Neural progenitor cell (in vitro differentiated cells): ENCODE data around the gene RNF144A. TPM values are rescaled to one million over a fixed set of nuclear protein-coding genes. Genes with fewer than 3 reads are reported as not detected.
A peak's percentile ranks its signal among the peaks of the same experiment; 100 is the strongest.
"Not testable (repeated sequence)": the region's sequence is repeated elsewhere in the genome, so short reads cannot be mapped to it uniquely, and the experiment has no call there.

Source experiments
- DNase-seq: peaks from one replicate; pipeline ENCODE4 v3.0.0-alpha.2; 2016; ENCODE audit warnings: low spot score
- H2AFZ ChIP-seq: fragments of 200-600 bp; sonication (generic); replicated peaks from 2 replicates; pipeline ENCODE4 v1.6.1; 2016; ENCODE audit warnings: antibody characterized with exemption
- H3F3A ChIP-seq: fragments of 200-600 bp; sonication (generic); 2 replicates; pipeline ENCODE4 v1.6.1; 2016; ENCODE audit warnings: antibody characterized with exemption, low read depth
- H3K27ac ChIP-seq: fragments of 200-600 bp; sonication (generic); 2 replicates; pipeline ENCODE4 v1.5.1; 2016; ENCODE audit warnings: mild to moderate bottlenecking
- H3K27me3 ChIP-seq: fragments of 200-600 bp; sonication (generic); 2 replicates; pipeline ENCODE4 v1.6.1; 2016; ENCODE audit warnings: mild to moderate bottlenecking, moderate library complexity
- H3K36me3 ChIP-seq: fragments of 200-600 bp; sonication (generic); 2 replicates; pipeline ENCODE4 v1.5.1; 2016
- H3K4me1 ChIP-seq: fragments of 200-600 bp; sonication (generic); 2 replicates; pipeline ENCODE4 v1.6.1; 2016; ENCODE audit warnings: mixed run types
- H3K4me2 ChIP-seq: fragments of 200-600 bp; sonication (generic); 2 replicates; pipeline ENCODE4 v1.6.1; 2016
- H3K4me3 ChIP-seq: fragments of 200-600 bp; sonication (generic); 2 replicates; pipeline ENCODE4 v1.5.1; 2016
- H3K79me2 ChIP-seq: fragments of 200-600 bp; sonication (generic); 2 replicates; pipeline ENCODE4 v1.6.1; 2016; ENCODE audit warnings: low read depth
- H3K9ac ChIP-seq: fragments of 200-600 bp; sonication (generic); 2 replicates; pipeline ENCODE4 v1.6.1; 2016
- H3K9me3 ChIP-seq: fragments of 200-600 bp; sonication (generic); 2 replicates; pipeline ENCODE4 v1.5.1; 2016; ENCODE audit warnings: low read depth
- H4K20me1 ChIP-seq: fragments of 200-600 bp; sonication (generic); 2 replicates; pipeline ENCODE4 v1.6.1; 2016; ENCODE audit warnings: low read depth
- H3K27ac Mint-ChIP-seq: 3 replicates; pipeline ENCODE4 v1.8.0; 2021; ENCODE audit warnings: mixed read lengths
- H3K27me3 Mint-ChIP-seq: 2 replicates; pipeline ENCODE4 v1.8.0; 2022; ENCODE audit warnings: low read depth, mild to moderate bottlenecking, inconsistent platforms, moderate library complexity, mixed read lengths; ENCODE audit not compliant: insufficient read depth
- H3K36me3 Mint-ChIP-seq: 3 replicates; pipeline ENCODE4 v1.8.0; 2021; ENCODE audit warnings: mixed read lengths
- H3K4me1 Mint-ChIP-seq: 3 replicates; pipeline ENCODE4 v1.8.0; 2021; ENCODE audit warnings: mixed read lengths
- H3K4me3 Mint-ChIP-seq: 3 replicates; pipeline ENCODE4 v1.8.0; 2021; ENCODE audit warnings: mild to moderate bottlenecking, moderate library complexity, mixed read lengths
- H3K9me3 Mint-ChIP-seq: 3 replicates; pipeline ENCODE4 v1.8.0; 2020; ENCODE audit warnings: mixed read lengths
- CTCF ChIP-seq: fragments of 200-600 bp; sonication (generic); IDR thresholded peaks from 2 replicates; pipeline ENCODE4 v1.5.1; 2017; ENCODE audit warnings: antibody characterized with exemption, mild to moderate bottlenecking
- EZH2 ChIP-seq: fragments of 200-600 bp; sonication (generic); IDR thresholded peaks from 2 replicates; pipeline ENCODE4 v1.6.1; 2017; ENCODE audit warnings: antibody characterized with exemption, mild to moderate bottlenecking, moderate library complexity
- EZH2phosphoT487 ChIP-seq: fragments of 200-600 bp; sonication (generic); IDR thresholded peaks from 2 replicates; pipeline ENCODE4 v1.6.1; 2017; ENCODE audit warnings: antibody characterized with exemption
- total RNA-seq: library from RNA; depleted of rRNA; stranded (reverse); fragments of >200 nt; gene quantifications from 2 replicates; pipeline ENCODE4 v1.2.3, GENCODE V29; 2015; ENCODE audit warnings: low replicate concordance

The RNF144A gene
- total RNA-seq, 1 donor from 2014 or later = 32.0 TPM

GRCh38 chr2:6896930-6897759 lies 20.1 kb upstream of the RNF144A start:
- Mint-ChIP-seq H3K36me3 (no peaks in the 10 kb centered on the region), H3K9me3 (peaks cover 24% of the 10 kb centered on the region), H3K27me3 (no peaks in the 10 kb centered on the region), H3K4me3 (no peak overlapping the region), H3K27ac (no peak overlapping the region), H3K4me1 (no peaks in the 10 kb centered on the region)
- H3F3A ChIP-seq = no peaks in the 10 kb centered on the region
- H4K20me1 ChIP-seq = no peaks in the 10 kb centered on the region
- H2AFZ ChIP-seq = no peak overlapping the region
- no peak overlapping the region for H3K9ac ChIP-seq
- peak; percentile 66 for TF ChIP-seq CTCF
- no peak for TF ChIP-seq EZH2phosphoT487
- H3K4me2 ChIP-seq = no peak overlapping the region
- H3K36me3 ChIP-seq = no peaks in the 10 kb centered on the region
- no peaks in the 10 kb centered on the region for H3K27me3 ChIP-seq
- no peaks in the 10 kb centered on the region for H3K9me3 ChIP-seq
- no peaks in the 10 kb centered on the region for H3K4me1 ChIP-seq
- no peak for DNase-seq
- H3K79me2 ChIP-seq = no peaks in the 10 kb centered on the region
- no peak overlapping the region for H3K4me3 ChIP-seq
- H3K27ac ChIP-seq = no peak overlapping the region

DNA sequence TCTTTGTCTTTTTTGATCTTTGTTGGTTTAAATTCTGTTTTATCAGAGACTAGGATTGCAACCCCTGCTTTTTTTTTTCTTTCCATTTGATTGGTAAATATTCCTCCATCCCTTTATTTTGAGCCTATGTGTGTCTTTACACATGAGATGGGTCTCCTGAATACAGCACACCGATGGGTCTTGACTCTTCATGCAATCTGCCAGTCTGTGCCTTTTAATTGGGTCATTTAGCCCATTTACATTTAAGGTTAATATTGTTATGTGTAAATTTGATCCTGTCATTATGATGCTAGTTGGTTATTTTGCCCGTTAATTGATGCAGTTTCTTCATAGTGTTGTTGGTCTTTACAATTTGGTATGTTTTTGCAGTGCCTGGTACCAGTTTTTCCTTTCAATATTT lies 14.6 kb upstream of the RNF144A start:
- peaks cover 33% of the 10 kb centered on the region for H3K9me3 Mint-ChIP-seq
- not testable (repeated sequence) for H2AFZ ChIP-seq

DNA sequence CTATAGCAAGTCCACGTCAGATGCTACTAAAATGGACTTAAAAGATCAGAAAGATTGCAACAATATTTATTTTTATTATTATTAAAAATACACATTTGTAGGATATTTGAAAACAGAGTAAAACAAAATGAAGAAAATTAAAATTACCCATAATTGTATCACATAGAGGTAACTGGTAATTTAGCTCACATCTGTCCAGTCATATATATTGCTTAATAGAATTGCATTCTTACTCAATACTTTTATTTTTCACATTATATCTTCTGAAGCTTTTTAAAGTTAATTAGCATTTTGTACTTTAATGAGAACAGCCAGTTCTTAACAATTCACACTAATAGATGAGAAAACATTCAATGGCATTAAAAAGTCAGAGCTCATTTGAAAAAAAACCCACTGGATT lies 11.5 kb upstream of the RNF144A start:
- peaks cover 20% of the 10 kb centered on the region for H3K9me3 Mint-ChIP-seq
- H4K20me1 ChIP-seq = no peaks in the 10 kb centered on the region
- no peaks in the 10 kb centered on the region for H3F3A ChIP-seq
- no peak overlapping the region for H3K4me2 ChIP-seq
- H2AFZ ChIP-seq = no peak overlapping the region
- DNase-seq = no peak
- H3K36me3 ChIP-seq = no peaks in the 10 kb centered on the region
- H3K27ac ChIP-seq = no peak overlapping the region
- H3K79me2 ChIP-seq = no peaks in the 10 kb centered on the region
- no peak overlapping the region for H3K4me3 Mint-ChIP-seq
- no peak for TF ChIP-seq CTCF
- no peak for TF ChIP-seq EZH2phosphoT487
- TF ChIP-seq EZH2 = no peak
- H3K27me3 ChIP-seq = no peaks in the 10 kb centered on the region
- no peaks in the 10 kb centered on the region for H3K9me3 ChIP-seq
- no peak overlapping the region for H3K4me3 ChIP-seq
- no peak overlapping the region for H3K27ac Mint-ChIP-seq
- peaks cover 2% of the 10 kb centered on the region for H3K36me3 Mint-ChIP-seq
- no peaks in the 10 kb centered on the region for H3K27me3 Mint-ChIP-seq
- no peaks in the 10 kb centered on the region for H3K4me1 ChIP-seq
- H3K9ac ChIP-seq = no peak overlapping the region
- H3K4me1 Mint-ChIP-seq = no peaks in the 10 kb centered on the region

More for the DNA sequence above, 14.6 kb upstream of the RNF144A start:
- H3K4me1 ChIP-seq, H3K27me3 ChIP-seq, H3K27ac Mint-ChIP-seq, DNase-seq, H3K27me3 Mint-ChIP-seq, H3K4me1 Mint-ChIP-seq, H3K27ac ChIP-seq, H3K4me2 ChIP-seq, H3K36me3 ChIP-seq, H3F3A ChIP-seq, H3K4me3 Mint-ChIP-seq, H4K20me1 ChIP-seq, H3K36me3 Mint-ChIP-seq, H3K4me3 ChIP-seq, H3K9ac ChIP-seq, H3K79me2 ChIP-seq, H3K9me3 ChIP-seq: not testable (repeated sequence)

- no peak for DNase-seq
- no peaks in the 10 kb centered on the region for H3K27me3 ChIP-seq
- no peak overlapping the region for H3K4me2 ChIP-seq
- H3K36me3 Mint-ChIP-seq = peaks cover 2% of the 10 kb centered on the region
- H3K4me1 ChIP-seq = no peaks in the 10 kb centered on the region
- H3K4me3 Mint-ChIP-seq = no peak overlapping the region
- H3K27me3 Mint-ChIP-seq = peaks cover 3% of the 10 kb centered on the region
- no peak overlapping the region for H3K9ac ChIP-seq
- H3K27ac Mint-ChIP-seq = no peak overlapping the region
- H2AFZ ChIP-seq = no peak overlapping the region
- no peaks in the 10 kb centered on the region for H4K20me1 ChIP-seq
- H3K79me2 ChIP-seq = no peaks in the 10 kb centered on the region
- H3K4me3 ChIP-seq = no peak overlapping the region
- no peaks in the 10 kb centered on the region for H3K36me3 ChIP-seq
- H3K9me3 ChIP-seq = no peaks in the 10 kb centered on the region
- TF ChIP-seq EZH2 = no peak
- TF ChIP-seq CTCF = no peak
- TF ChIP-seq EZH2phosphoT487 = no peak
- H3K4me1 Mint-ChIP-seq = no peaks in the 10 kb centered on the region
- no peak overlapping the region for H3K27ac ChIP-seq
- H3K9me3 Mint-ChIP-seq = peaks cover 17% of the 10 kb centered on the region
- no peaks in the 10 kb centered on the region for H3F3A ChIP-seq
Observed at GRCh38 chr2:6906165-6906741, 11.0 kb upstream of the RNF144A start.
